Measurements from ENCODE around the gene EBF4.

DNA sequence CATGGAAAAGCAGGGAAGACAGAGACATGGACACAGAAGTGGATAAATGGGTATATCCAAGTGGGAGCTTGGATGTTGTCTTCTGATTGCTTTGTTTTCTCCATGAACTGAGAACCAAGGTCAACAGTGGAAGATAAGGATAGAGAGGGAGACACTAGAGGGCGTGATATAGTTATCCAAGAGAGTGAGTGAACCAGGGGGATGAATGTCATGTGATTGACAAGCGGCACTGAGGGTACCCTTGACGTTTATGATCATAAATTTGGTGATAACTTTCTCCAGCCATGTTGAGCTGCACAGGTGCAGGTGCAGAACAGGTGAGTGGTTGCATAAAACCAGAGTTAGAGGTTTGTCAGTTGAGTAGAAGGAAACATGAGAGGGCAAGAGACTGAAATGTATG is 20.7 kb downstream of the EBF4 start:
- TF ChIP-seq EGR1 (IDR thresholded peaks at IDR 0.05; ENCODE audit: borderline replicate concordance in 1 of 2, low read depth in 2 of 2, low read length in 2 of 2) (no peak), FOXM1 (IDR thresholded peaks at IDR 0.05; ENCODE audit: low read depth, low read length) (no peak)
- TF ChIP-seq, protein P1, sequence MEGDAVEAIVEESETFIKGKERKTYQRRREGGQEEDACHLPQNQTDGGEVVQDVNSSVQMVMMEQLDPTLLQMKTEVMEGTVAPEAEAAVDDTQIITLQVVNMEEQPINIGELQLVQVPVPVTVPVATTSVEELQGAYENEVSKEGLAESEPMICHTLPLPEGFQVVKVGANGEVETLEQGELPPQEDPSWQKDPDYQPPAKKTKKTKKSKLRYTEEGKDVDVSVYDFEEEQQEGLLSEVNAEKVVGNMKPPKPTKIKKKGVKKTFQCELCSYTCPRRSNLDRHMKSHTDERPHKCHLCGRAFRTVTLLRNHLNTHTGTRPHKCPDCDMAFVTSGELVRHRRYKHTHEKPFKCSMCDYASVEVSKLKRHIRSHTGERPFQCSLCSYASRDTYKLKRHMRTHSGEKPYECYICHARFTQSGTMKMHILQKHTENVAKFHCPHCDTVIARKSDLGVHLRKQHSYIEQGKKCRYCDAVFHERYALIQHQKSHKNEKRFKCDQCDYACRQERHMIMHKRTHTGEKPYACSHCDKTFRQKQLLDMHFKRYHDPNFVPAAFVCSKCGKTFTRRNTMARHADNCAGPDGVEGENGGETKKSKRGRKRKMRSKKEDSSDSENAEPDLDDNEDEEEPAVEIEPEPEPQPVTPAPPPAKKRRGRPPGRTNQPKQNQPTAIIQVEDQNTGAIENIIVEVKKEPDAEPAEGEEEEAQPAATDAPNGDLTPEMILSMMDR (IDR thresholded peaks at IDR 0.05 in 2 of 3, conservative IDR thresholded peaks at IDR 0.05 in 1 of 3; ENCODE audit: control insufficient read depth in 2 of 3, extremely low read depth in 1 of 3, insufficient read depth in 1 of 3, low read depth in 3 of 3, low read length in 3 of 3): peak; percentile 26 to 54 (median 35); a peak in 5 of 6 replicates

Measured in GM12878 (cell line).